ENCODE results near the gene LPCAT1.

DNA sequence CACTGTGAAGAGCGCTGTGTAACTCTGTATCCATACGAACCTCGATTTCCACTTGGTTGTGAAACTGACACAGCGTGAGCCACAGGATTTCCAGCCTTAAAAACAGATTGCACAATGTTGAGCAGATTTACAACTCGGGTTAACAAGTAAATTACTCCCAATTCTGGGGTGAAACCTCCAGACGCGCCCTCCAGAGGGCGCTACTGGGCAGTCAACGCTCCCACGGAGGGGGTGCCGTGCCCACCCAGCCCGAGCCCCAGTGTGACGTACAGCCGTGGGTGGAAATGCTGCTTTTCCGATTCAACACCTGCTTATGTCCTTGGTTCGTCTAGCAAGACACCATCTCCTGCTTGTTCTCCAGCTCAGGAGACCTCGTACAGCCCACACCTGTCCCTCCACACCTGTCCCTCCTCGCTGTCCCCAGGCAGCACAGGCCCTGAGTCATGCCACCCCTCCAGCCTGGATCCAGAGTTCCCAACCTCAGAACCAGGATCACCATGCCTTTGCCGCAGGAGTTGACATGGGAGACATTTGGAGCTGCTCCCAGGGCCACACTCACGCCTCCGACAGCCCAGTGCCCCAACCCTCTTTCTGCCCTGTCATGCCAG, 44.1 kb downstream of the LPCAT1 start:
- no peak for TF ChIP-seq POLR2A (IDR thresholded peaks at IDR 0.05; ENCODE audit: low read length)
- TF ChIP-seq GATA1 (IDR thresholded peaks at IDR 0.05; ENCODE audit: low read depth, low read length) = no peak
